HepG2 (cell line): ENCODE data around the gene MRPL57. TPM values are rescaled to one million over a fixed set of nuclear protein-coding genes. Genes with fewer than 3 reads are reported as not detected.

Experiments
- ATAD3A ChIP-seq: sonication (generic); formaldehyde crosslinking; IDR thresholded peaks from 2 replicates; pipeline ENCODE4 v1.4.0; 2020; ENCODE audit warnings: missing genetic modification reagents
- ATRX ChIP-seq: sonication (generic); formaldehyde crosslinking; IDR thresholded peaks from 2 replicates; pipeline ENCODE4 v1.4.0; 2020; ENCODE audit warnings: missing genetic modification reagents, borderline replicate concordance
- DMTF1 ChIP-seq: sonication (generic); formaldehyde crosslinking; IDR thresholded peaks from 2 replicates; pipeline ENCODE4 v1.4.0; 2020; ENCODE audit warnings: mild to moderate bottlenecking, missing genetic modification reagents
- ISX ChIP-seq: sonication (generic); formaldehyde crosslinking; conservative IDR thresholded peaks from 2 replicates; pipeline ENCODE4 v1.5.0; 2020; ENCODE audit warnings: missing genetic modification reagents
- LCORL ChIP-seq, 2 experiments: fragments of 450-650 bp in 1 of 2; sonication (generic) in 1 of 2; formaldehyde crosslinking in 1 of 2; IDR thresholded peaks; 2 replicates each; pipeline versions ENCODE4 v1.5.0 to v1.6.1; 2017 to 2020; ENCODE audit warnings: antibody characterized with exemption in 1 of 2, missing genetic modification reagents in 1 of 2
- MATR3 ChIP-seq: sonication (generic); formaldehyde crosslinking; IDR thresholded peaks from 2 replicates; pipeline ENCODE4 v1.4.0; 2020; ENCODE audit warnings: missing genetic modification reagents
- MLLT10 ChIP-seq: sonication (generic); formaldehyde crosslinking; IDR thresholded peaks from 2 replicates; pipeline ENCODE4 v1.4.0; 2020; ENCODE audit warnings: missing genetic modification reagents
- MLXIP ChIP-seq: sonication (generic); formaldehyde crosslinking; IDR thresholded peaks from 2 replicates; pipeline ENCODE4 v1.9.0; 2021; ENCODE audit warnings: missing genetic modification reagents, borderline replicate concordance
- PRDM10 ChIP-seq: sonication (generic); formaldehyde crosslinking; IDR thresholded peaks from 2 replicates; pipeline ENCODE4 v1.4.0; 2020; ENCODE audit warnings: low read depth, missing genetic modification reagents
- SIX1 ChIP-seq: sonication (generic); formaldehyde crosslinking; IDR thresholded peaks from 2 replicates; pipeline ENCODE4 v1.4.0; 2020; ENCODE audit warnings: missing genetic modification reagents, borderline replicate concordance
- ZNF17 ChIP-seq: sonication (generic); formaldehyde crosslinking; IDR thresholded peaks from 2 replicates; pipeline ENCODE4 v1.5.0; 2020; ENCODE audit warnings: mild to moderate bottlenecking, missing genetic modification reagents
- ZNF550 ChIP-seq: sonication (generic); formaldehyde crosslinking; IDR thresholded peaks from 2 replicates; pipeline ENCODE4 v1.4.0; 2020; ENCODE audit warnings: mild to moderate bottlenecking, missing genetic modification reagents, borderline replicate concordance
- ZNF607 ChIP-seq: sonication (generic); formaldehyde crosslinking; IDR thresholded peaks from 2 replicates; pipeline ENCODE4 v1.5.1; 2020; ENCODE audit warnings: missing genetic modification reagents, mild to moderate bottlenecking, borderline replicate concordance
- ZNF639 ChIP-seq: conservative IDR thresholded peaks from 2 replicates; pipeline ENCODE4 v1.6.1; 2018; ENCODE audit warnings: missing genetic modification reagents
- ZNF670 ChIP-seq: sonication (generic); formaldehyde crosslinking; IDR thresholded peaks from 2 replicates; pipeline ENCODE4 v1.8.0; 2022; ENCODE audit warnings: mild to moderate bottlenecking, missing genetic modification reagents, borderline replicate concordance
- ZNF747 ChIP-seq: sonication (generic); formaldehyde crosslinking; IDR thresholded peaks from 2 replicates; pipeline ENCODE4 v1.8.1; 2023; ENCODE audit warnings: missing genetic modification reagents, mild to moderate bottlenecking, borderline replicate concordance
- ZSCAN21 ChIP-seq: sonication (generic); formaldehyde crosslinking; IDR thresholded peaks from 2 replicates; pipeline ENCODE4 v1.8.0; 2022; ENCODE audit warnings: mild to moderate bottlenecking, missing genetic modification reagents, moderate library complexity, borderline replicate concordance
- polyA plus RNA-seq, 8 experiments: library from polyadenylated mRNA; depleted of rRNA in 3 of 8; stranded (reverse) in 7 of 8; unstranded in 1 of 8; fragments of >200 nt; fragmentation: Illumina TruSeq in 4 of 8; extraction: Trizol in 4 of 8; gene quantifications; 2 replicates each; pipeline versions ENCODE4 v1.2.1 to v1.2.3, GENCODE V29; 2011 to 2016; ENCODE audit warnings: low read depth in 4 of 8, missing spikeins in 1 of 8, mixed read lengths in 1 of 8; ENCODE audit not compliant: insufficient read depth in 1 of 8
- total RNA-seq, 5 experiments: library from RNA; depleted of rRNA; stranded (reverse); fragments of >200 nt; fragmentation: Illumina TruSeq; extraction: Trizol; gene quantifications; 2 replicates each; pipeline ENCODE4 v1.2.3, GENCODE V29; 2016; ENCODE audit warnings: low read depth in 1 of 5

The MRPL57 gene
- total and polyA plus RNA-seq, 2 of the 13 experiments (the other 11 are each of a cell fraction or from before 2014, with no cell fraction given), result 19.5 to 35.2 TPM

DNA sequence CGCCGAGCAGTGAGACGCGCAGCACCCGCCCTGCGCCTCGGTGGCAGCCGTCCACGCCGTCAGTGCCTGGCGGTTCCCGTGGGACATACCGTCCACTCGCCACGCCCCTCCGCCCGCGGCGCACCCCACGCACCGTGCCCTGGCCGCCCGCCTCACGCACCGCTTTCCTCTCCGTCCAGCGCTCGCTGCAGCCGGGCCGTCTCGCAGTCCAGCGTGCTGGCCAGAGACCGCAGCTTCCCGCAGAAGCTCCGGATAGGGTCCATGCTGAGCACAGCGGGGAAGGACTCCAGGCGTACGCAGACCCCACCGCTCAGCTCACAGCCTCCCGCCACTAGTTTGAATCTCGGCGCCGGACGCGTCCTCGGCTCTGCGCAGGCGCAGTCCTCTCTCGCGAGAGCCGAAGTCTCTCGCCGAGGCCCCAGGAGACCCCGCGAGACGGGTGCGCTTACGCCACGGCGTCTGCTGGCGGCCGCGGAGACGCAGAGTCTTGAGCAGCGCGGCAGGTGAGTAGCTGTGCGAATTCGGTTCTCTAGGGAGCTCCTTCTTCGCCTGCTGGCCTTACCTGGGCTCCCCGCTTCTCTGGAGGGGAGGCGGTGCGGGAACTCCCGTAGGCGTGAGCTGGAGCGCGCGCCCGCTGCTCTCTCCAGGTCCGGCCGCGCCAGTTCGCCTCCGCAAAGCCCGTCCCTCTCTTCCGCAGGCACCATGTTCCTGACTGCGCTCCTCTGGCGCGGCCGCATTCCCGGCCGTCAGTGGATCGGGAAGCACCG lies at the start of gene MRPL57, which contains the start of gene SKA3 (continued):
- no peak for TF ChIP-seq LCORL (IDR thresholded peaks at IDR 0.05)
- 0 out of 2 replicates have a peak, but pooled peaks have one; percentile 20 for TF ChIP-seq LCORL (CRISPR knock-in tag; IDR thresholded peaks at IDR 0.05)
- peak; percentile 58; the same call in 1 of the 2 replicates for TF ChIP-seq ZNF670
- TF ChIP-seq ZNF607, result peak; percentile 90; the same call in 1 of the 2 replicates
- TF ChIP-seq ZNF17 (CRISPR knock-in tag), result no peak
- TF ChIP-seq ATRX, result no peak
- TF ChIP-seq MLLT10 (CRISPR knock-in tag), result no peak
- TF ChIP-seq ISX (CRISPR knock-in tag), result peak; percentile 79; the same call in 1 of the 2 replicates
- TF ChIP-seq ZNF747, result peak; percentile 75
- no peak for TF ChIP-seq ZNF550 (CRISPR knock-in tag)
- TF ChIP-seq ATAD3A (CRISPR knock-in tag), result peak; percentile 10; the same call in 1 of the 2 replicates
- TF ChIP-seq SIX1 (CRISPR knock-in tag), result peak; percentile 40; the same call in 1 of the 2 replicates
- TF ChIP-seq ZNF639 (CRISPR knock-in tag), result 0 out of 2 replicates have a peak, but pooled peaks have one; percentile 24
- 0 out of 2 replicates have a peak, but pooled peaks have one; percentile 23 for TF ChIP-seq MLXIP (CRISPR knock-in tag)
- no peak; the same call in 1 of the 2 replicates for TF ChIP-seq DMTF1 (CRISPR knock-in tag)
- TF ChIP-seq MATR3 (CRISPR knock-in tag), result no peak
- TF ChIP-seq PRDM10 (CRISPR knock-in tag), result no peak
- TF ChIP-seq ZSCAN21 (CRISPR knock-in tag), result peak; percentile 81; the same call in 1 of the 2 replicates
